PC-9 (cell line): Measurements from ENCODE around the gene FOXD2. TPM values are rescaled to one million over a fixed set of nuclear protein-coding genes. Genes with fewer than 3 reads are reported as not detected.

Source experiments
- BruUV-seq: library from RNA; stranded (reverse); fragments of 400-500 nt; replicated peaks from 2 replicates; lab custom pipeline; 2021; lab: Mats Ljungman, UMichigan
- CTCF ChIA-PET: fragments of 300-600 bp; sonication (Branson Sonifier 250); formaldehyde crosslinking; loops from one replicate; lab custom pipeline; 2022; ENCODE audit warnings: antibody characterized with exemption; lab: Charles Lee
- POLR2A ChIA-PET: fragments of 300-600 bp; sonication (Branson Sonifier 250); formaldehyde crosslinking; loops from one replicate; lab custom pipeline; 2022; ENCODE audit warnings: antibody characterized with exemption; ENCODE audit not compliant: unreplicated experiment; lab: Charles Lee
- DNase-seq, 2 experiments: peaks; one replicate each; pipeline versions ENCODE4 v3.0.0 to v3.0.0-alpha.2; 2015 to 2022; ENCODE audit warnings: mixed read lengths in 1 of 2
- H2AFZ ChIP-seq: fragments of 200-600 bp; sonication (generic); 2 replicates; pipeline ENCODE4 v1.8.1; 2017; ENCODE audit warnings: antibody characterized with exemption
- H3F3A ChIP-seq: fragments of 200-600 bp; sonication (generic); 2 replicates; pipeline ENCODE4 v1.8.1; 2017; ENCODE audit warnings: antibody characterized with exemption, mild to moderate bottlenecking, low read depth; ENCODE audit not compliant: insufficient read depth
- H3K27ac ChIP-seq: fragments of 200-600 bp; sonication (generic); 2 replicates; pipeline ENCODE4 v1.6.1; 2016; ENCODE audit warnings: mixed run types
- H3K27me3 ChIP-seq: fragments of 200-600 bp; sonication (generic); 2 replicates; pipeline ENCODE4 v1.6.1; 2016; ENCODE audit warnings: low read depth, mixed run types; ENCODE audit not compliant: insufficient read depth
- H3K36me3 ChIP-seq: fragments of 200-600 bp; sonication (generic); 2 replicates; pipeline ENCODE4 v1.6.1; 2016; ENCODE audit warnings: low read depth, mixed run types
- H3K4me1 ChIP-seq: fragments of 200-600 bp; sonication (generic); replicated peaks from 2 replicates; pipeline ENCODE4 v1.6.1; 2016; ENCODE audit warnings: mixed run types; ENCODE audit not compliant: insufficient read depth
- H3K4me2 ChIP-seq: fragments of 200-600 bp; sonication (generic); 2 replicates; pipeline ENCODE4 v1.6.1; 2017; ENCODE audit warnings: mixed run types
- H3K4me3 ChIP-seq: fragments of 200-600 bp; sonication (generic); 2 replicates; pipeline ENCODE4 v1.6.1; 2016; ENCODE audit warnings: mixed run types
- H3K79me2 ChIP-seq: fragments of 200-600 bp; sonication (generic); 2 replicates; pipeline ENCODE4 v1.6.1; 2017; ENCODE audit warnings: low read depth, mixed run types
- H3K9me2 ChIP-seq: fragments of 200-600 bp; sonication (generic); 2 replicates; pipeline ENCODE4 v1.8.1; 2017; ENCODE audit warnings: mild to moderate bottlenecking; ENCODE audit not compliant: insufficient read depth
- H3K9me3 ChIP-seq: fragments of 200-600 bp; sonication (generic); 2 replicates; pipeline ENCODE4 v1.8.1; 2016; ENCODE audit warnings: low read depth; ENCODE audit not compliant: insufficient read depth
- H4K20me1 ChIP-seq: fragments of 200-600 bp; sonication (generic); 2 replicates; pipeline ENCODE4 v1.8.1; 2017; ENCODE audit not compliant: insufficient read depth
- EZH2 ChIP-seq: fragments of 200-600 bp; sonication (generic); IDR thresholded peaks from 2 replicates; pipeline ENCODE4 v1.8.0; 2017; ENCODE audit warnings: antibody characterized with exemption, low read depth
- intact Hi-C: fragments of 100-400 bp; cut with micrococcal nuclease; formaldehyde crosslinking; loops from one replicate; pipeline ENCODE4 v1.10.0; 2022; ENCODE audit not compliant: unreplicated experiment
- total RNA-seq: library from RNA; stranded (reverse); gene quantifications from 2 replicates; pipeline ENCODE4 v1.2.3, GENCODE V29; 2021
- TF ChIP-seq, protein P1 (sequence below): fragments of 200-600 bp; sonication (generic); conservative IDR thresholded peaks from 2 replicates; pipeline ENCODE4 v1.6.1; 2017; ENCODE audit warnings: mixed run types, antibody characterized with exemption, mild to moderate bottlenecking, moderate library complexity

The FOXD2 gene
- total RNA-seq, 1 experiment from 2014 or later: 0.35 TPM

DNA sequence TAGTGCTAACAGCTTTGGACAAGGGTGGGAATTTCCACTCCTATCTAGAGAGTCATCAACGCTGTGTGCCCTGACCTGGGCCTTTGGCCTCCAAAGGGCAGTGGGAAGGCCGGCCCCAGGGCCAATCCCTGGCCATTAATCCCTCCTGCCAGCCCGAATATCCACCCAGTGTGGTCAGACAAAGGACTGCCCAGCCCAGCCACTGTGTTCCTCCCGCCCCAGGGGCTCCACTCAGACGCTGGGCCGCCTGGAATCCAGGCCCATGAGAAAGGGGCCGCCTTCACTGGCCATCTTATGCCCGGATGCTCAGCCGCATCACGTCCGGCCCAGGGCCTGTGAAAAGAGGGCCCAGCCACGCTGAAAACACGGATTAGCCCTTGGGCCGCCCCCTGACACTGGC lies 25.4 kb upstream of the FOXD2 start:
- ChIA-PET POLR2A (no interaction called here), CTCF (no interaction called here)
- no peak for DNase-seq
- no peaks in the 10 kb centered on the region for H4K20me1 ChIP-seq
- H3K27ac ChIP-seq: no peak overlapping the region
- no peak overlapping the region for H2AFZ ChIP-seq
- BruUV-seq: no TSS peak
- H3K9me3 ChIP-seq: no peaks in the 10 kb centered on the region
- no peaks in the 10 kb centered on the region for H3K79me2 ChIP-seq
- intact Hi-C loops: no loop called here
- no peaks in the 10 kb centered on the region for H3K36me3 ChIP-seq
- no peaks in the 10 kb centered on the region for H3K9me2 ChIP-seq
- H3K4me1 ChIP-seq: no peaks in the 10 kb centered on the region
- no peaks in the 10 kb centered on the region for H3K27me3 ChIP-seq
- no peak overlapping the region for H3K4me3 ChIP-seq
- TF ChIP-seq, protein P1, sequence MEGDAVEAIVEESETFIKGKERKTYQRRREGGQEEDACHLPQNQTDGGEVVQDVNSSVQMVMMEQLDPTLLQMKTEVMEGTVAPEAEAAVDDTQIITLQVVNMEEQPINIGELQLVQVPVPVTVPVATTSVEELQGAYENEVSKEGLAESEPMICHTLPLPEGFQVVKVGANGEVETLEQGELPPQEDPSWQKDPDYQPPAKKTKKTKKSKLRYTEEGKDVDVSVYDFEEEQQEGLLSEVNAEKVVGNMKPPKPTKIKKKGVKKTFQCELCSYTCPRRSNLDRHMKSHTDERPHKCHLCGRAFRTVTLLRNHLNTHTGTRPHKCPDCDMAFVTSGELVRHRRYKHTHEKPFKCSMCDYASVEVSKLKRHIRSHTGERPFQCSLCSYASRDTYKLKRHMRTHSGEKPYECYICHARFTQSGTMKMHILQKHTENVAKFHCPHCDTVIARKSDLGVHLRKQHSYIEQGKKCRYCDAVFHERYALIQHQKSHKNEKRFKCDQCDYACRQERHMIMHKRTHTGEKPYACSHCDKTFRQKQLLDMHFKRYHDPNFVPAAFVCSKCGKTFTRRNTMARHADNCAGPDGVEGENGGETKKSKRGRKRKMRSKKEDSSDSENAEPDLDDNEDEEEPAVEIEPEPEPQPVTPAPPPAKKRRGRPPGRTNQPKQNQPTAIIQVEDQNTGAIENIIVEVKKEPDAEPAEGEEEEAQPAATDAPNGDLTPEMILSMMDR: no peak
- TF ChIP-seq EZH2: no peak
- no peaks in the 10 kb centered on the region for H3F3A ChIP-seq
- no peak overlapping the region for H3K4me2 ChIP-seq

GRCh38 chr1:47415728-47416318 lies 22.0 kb upstream of the FOXD2 start, which contains the start of gene FOXE3:
Gene FOXE3, plus strand, starts transcription at chr1:47416285. Its CDS starts 31 bp downstream, at chr1:47416316.
- no peak within 1 kb of the TSS for H3K4me3 ChIP-seq
- no peaks in the 10 kb centered on the region for H3K9me3 ChIP-seq
- H4K20me1 ChIP-seq: no peaks in the 10 kb centered on the region
- TF ChIP-seq, protein P1: no peak
- no peak for TF ChIP-seq EZH2
- no peaks in the 10 kb centered on the region for H3K79me2 ChIP-seq
- no peaks in the 10 kb centered on the region for H3F3A ChIP-seq
- CTCF ChIA-PET: no interaction called here
- no peak within 1 kb of the TSS for H3K27ac ChIP-seq
- no peak within 1 kb of the TSS for H2AFZ ChIP-seq
- BruUV-seq: no TSS peak
- H3K36me3 ChIP-seq: no peaks in the 10 kb centered on the region
- POLR2A ChIA-PET: interaction anchor here (0.6 kb wide), 1 partner anchor 232 kb away, joined by 3 read pairs; no protein-coding TSS in a partner anchor
- no peak within 1 kb of the TSS for H3K4me2 ChIP-seq
- intact Hi-C loops: no loop called here
- no peaks in the 10 kb centered on the region for H3K9me2 ChIP-seq
- no peak for DNase-seq
- H3K4me1 ChIP-seq: no peaks in the 10 kb centered on the region
- H3K27me3 ChIP-seq: no peaks in the 10 kb centered on the region

GRCh38 chr1:47416319-47417169 lies 21.3 kb upstream of the FOXD2 start:
- H2AFZ ChIP-seq: no peak overlapping the region
- ChIA-PET POLR2A (interaction anchor here (0.6 kb wide), 1 partner anchor 232 kb away, joined by 3 read pairs; no protein-coding TSS in a partner anchor), CTCF (no interaction called here)
- H3K36me3 ChIP-seq: no peaks in the 10 kb centered on the region
- no peak overlapping the region for H3K4me3 ChIP-seq
- H3F3A ChIP-seq: no peaks in the 10 kb centered on the region
- intact Hi-C loops: no loop called here
- no peaks in the 10 kb centered on the region for H3K4me1 ChIP-seq
- TF ChIP-seq, protein P1: no peak
- TF ChIP-seq EZH2: no peak
- no peaks in the 10 kb centered on the region for H3K9me3 ChIP-seq
- H3K4me2 ChIP-seq: no peak overlapping the region
- H4K20me1 ChIP-seq: no peaks in the 10 kb centered on the region
- H3K9me2 ChIP-seq: no peaks in the 10 kb centered on the region
- H3K79me2 ChIP-seq: no peaks in the 10 kb centered on the region
- BruUV-seq: no TSS peak
- no peaks in the 10 kb centered on the region for H3K27me3 ChIP-seq
- no peak for DNase-seq
- H3K27ac ChIP-seq: no peak overlapping the region
